ENCODE measurements around the gene UBE2E1.
A peak's percentile ranks its signal among the peaks of the same experiment; 100 is the strongest.
"Not testable (repeated sequence)": the region's sequence is repeated elsewhere in the genome, so short reads cannot be mapped to it uniquely, and the experiment has no call there.

UBE2E1 gene

GRCh38 chr3:23872330-23872729 is 66.6 kb downstream of the UBE2E1 start:
- Mint-ChIP-seq H3K27me3 (no peaks in the 10 kb centered on the region), H3K4me3 (no peak overlapping the region), H3K9me3 (no peaks in the 10 kb centered on the region), H3K4me1 (peaks cover 6% of the 10 kb centered on the region), H3K27ac (no peak overlapping the region)
- ATAC-seq = no peak
- no peak for DNase-seq

DNA sequence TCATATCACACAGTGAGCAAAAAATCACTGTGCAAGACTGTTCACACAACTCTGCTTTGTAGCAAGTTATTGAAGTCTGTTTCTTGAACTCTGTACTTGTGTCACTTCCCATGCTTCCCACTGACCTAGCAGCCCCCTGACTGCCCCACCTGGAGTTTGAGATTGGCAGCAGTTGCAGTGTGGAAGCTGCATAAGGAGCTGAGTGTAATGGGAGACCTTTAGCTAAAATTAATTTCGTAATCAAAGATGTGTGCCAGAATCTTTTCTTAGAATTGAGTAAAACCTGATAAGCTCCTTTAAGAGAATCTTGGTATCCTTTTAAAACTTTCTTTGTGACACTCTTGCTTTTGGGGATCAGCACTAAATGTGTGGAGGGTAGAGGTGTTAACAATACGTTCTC is 68.2 kb downstream of the UBE2E1 start:
- H3K4me1 Mint-ChIP-seq = peaks cover 4% of the 10 kb centered on the region
- no peaks in the 10 kb centered on the region for H3K27me3 Mint-ChIP-seq
- no peak overlapping the region for H3K27ac Mint-ChIP-seq
- no peak for ATAC-seq
- H3K9me3 Mint-ChIP-seq = no peaks in the 10 kb centered on the region
- DNase-seq = no peak
- no peak overlapping the region for H3K4me3 Mint-ChIP-seq

DNA sequence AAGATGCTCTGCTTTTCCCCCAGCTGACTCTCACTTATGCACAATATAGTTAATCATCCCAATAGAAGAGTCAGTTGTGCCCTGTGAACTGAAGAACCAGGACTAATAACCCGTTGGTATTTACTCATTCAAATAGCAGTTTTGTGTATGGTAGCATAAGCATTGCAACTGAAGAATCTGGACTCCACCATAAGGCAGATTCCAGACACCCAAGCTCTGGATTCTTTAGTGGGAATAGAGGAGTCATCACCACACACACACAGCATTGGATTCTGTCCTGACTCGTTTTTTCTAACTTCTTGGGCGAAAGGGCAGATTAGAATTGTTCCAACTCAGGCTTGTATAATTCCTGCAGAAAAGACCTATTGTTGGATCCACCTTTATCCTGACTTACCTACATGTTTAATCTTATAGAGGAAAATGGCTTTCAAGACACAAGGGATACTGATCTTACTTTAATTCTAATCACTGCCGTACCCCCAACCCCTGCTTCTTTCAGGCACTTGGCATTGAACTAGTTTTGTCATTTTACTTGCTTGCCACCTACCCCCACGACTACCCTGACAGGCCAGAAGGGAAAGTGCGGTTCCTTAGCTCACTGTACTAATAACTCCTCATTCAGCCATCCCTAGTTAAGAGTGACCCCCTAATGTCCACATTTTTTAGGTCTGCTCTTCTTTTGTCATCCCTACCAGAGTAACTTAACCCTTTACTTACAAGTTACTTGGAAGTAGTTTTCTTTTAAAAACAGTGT is 68.8 kb downstream of the UBE2E1 start:
- DNase-seq (no peak), ATAC-seq (no peak)
- H3K4me3 Mint-ChIP-seq = no peak overlapping the region
- no peak overlapping the region for H3K27ac Mint-ChIP-seq
- peaks cover 8% of the 10 kb centered on the region for H3K4me1 Mint-ChIP-seq
- no peaks in the 10 kb centered on the region for H3K9me3 Mint-ChIP-seq
- H3K27me3 Mint-ChIP-seq = no peaks in the 10 kb centered on the region

GRCh38 chr3:23875113-23875725 is 69.5 kb downstream of the UBE2E1 start:
- H3K4me1 Mint-ChIP-seq = peaks cover 12% of the 10 kb centered on the region
- ATAC-seq = no peak
- no peaks in the 10 kb centered on the region for H3K9me3 Mint-ChIP-seq

DNA sequence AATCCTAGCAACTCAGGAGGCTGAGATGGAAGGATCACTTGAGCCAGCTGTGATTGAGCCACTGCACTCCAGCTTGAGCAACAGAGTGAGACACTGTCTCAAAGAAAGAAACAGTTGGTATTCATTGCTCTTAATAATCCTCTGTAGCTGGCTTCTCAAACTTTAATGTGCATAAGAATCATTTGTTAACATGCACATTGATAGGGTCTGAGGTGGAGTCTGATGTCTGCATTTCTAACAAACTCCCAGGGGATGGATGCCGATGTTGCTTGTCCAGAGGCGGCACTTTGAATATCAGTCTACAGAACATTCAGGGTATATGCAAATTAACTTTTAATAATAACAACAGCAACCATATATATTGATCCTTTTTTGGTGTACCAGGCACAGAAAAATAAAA is 71.2 kb downstream of the UBE2E1 start:
- no peak overlapping the region for H3K4me3 Mint-ChIP-seq
- ATAC-seq (no peak), DNase-seq (no peak)
- no peaks in the 10 kb centered on the region for H3K9me3 Mint-ChIP-seq
- H3K27me3 Mint-ChIP-seq = no peaks in the 10 kb centered on the region
- H3K4me1 Mint-ChIP-seq = peaks cover 29% of the 10 kb centered on the region
- H3K27ac Mint-ChIP-seq = no peak overlapping the region

More at GRCh38 chr3:23875113-23875725, 69.5 kb downstream of the UBE2E1 start:
- Mint-ChIP-seq H3K4me3 (no peak overlapping the region), H3K27ac (no peak overlapping the region), H3K27me3 (no peaks in the 10 kb centered on the region)
- no peak for DNase-seq

- Mint-ChIP-seq H3K4me3 (no peak overlapping the region), H3K9me3 (no peaks in the 10 kb centered on the region), H3K27me3 (no peaks in the 10 kb centered on the region), H3K27ac (peak overlapping the region in 1 of 2 donors; percentile 15), H3K4me1 (peaks cover 32% of the 10 kb centered on the region)
- ATAC-seq (no peak), DNase-seq (no peak)
Observed at GRCh38 chr3:23877329-23877980, 71.7 kb downstream of the UBE2E1 start.

- ATAC-seq = no peak
- no peak overlapping the region for H3K27ac Mint-ChIP-seq
- H3K27me3 Mint-ChIP-seq = no peaks in the 10 kb centered on the region
- peaks cover 32% of the 10 kb centered on the region for H3K4me1 Mint-ChIP-seq
- H3K9me3 Mint-ChIP-seq = no peaks in the 10 kb centered on the region
- DNase-seq = no peak
- H3K4me3 Mint-ChIP-seq = no peak overlapping the region
Observed at GRCh38 chr3:23879485-23879884, 73.7 kb downstream of the UBE2E1 start.

- DNase-seq (no peak), ATAC-seq (peak; percentile 52)
- Mint-ChIP-seq H3K4me1 (peaks cover 32% of the 10 kb centered on the region), H3K9me3 (no peaks in the 10 kb centered on the region), H3K27ac (no peak overlapping the region), H3K27me3 (no peaks in the 10 kb centered on the region), H3K4me3 (peak overlapping the region in 1 of 2 donors; percentile 30)
Observed at GRCh38 chr3:23880703-23881339, 75.1 kb downstream of the UBE2E1 start.

DNA sequence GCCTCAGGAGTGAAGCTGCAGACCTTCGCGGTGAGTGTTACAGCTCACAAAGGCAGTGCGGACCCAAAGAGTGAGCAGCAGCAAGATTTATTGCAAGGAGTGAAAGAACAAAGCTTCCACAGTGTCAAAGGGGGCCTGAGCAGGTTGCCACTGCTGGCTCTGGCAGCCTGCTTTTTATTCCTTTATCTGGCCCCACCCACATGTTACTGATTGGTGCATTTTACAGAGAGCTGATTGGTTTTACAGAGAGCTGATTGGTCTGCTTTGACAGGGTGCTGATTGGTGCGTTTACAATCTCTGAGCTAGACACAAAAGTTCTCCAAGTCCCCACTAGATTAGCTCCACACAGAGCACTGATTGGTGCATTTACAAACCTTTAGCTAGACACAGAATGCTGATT is 76.2 kb downstream of the UBE2E1 start:
- not testable (repeated sequence) for DNase-seq, ATAC-seq, H3K27me3 Mint-ChIP-seq, H3K9me3 Mint-ChIP-seq
- H3K4me1 Mint-ChIP-seq = peaks cover 32% of the 10 kb centered on the region
- H3K27ac Mint-ChIP-seq = peak overlapping the region; percentile 64 to 78
- H3K4me3 Mint-ChIP-seq = peak overlapping the region; percentile 46 to 72

GRCh38 chr3:23882487-23882918 is 76.7 kb downstream of the UBE2E1 start:
- peak; percentile 71 for ATAC-seq
- H3K27ac Mint-ChIP-seq = no peak overlapping the region

GRCh38 chr3:23884481-23884880 is 78.7 kb downstream of the UBE2E1 start:
- Mint-ChIP-seq H3K27me3 (no peaks in the 10 kb centered on the region), H3K4me3 (no peak overlapping the region), H3K27ac (no peak overlapping the region), H3K9me3 (no peaks in the 10 kb centered on the region), H3K4me1 (peaks cover 24% of the 10 kb centered on the region)
- DNase-seq (no peak), ATAC-seq (no peak)

More at GRCh38 chr3:23882487-23882918, 76.7 kb downstream of the UBE2E1 start:
- peaks cover 32% of the 10 kb centered on the region for H3K4me1 Mint-ChIP-seq
- DNase-seq = no peak
- H3K27me3 Mint-ChIP-seq = no peaks in the 10 kb centered on the region
- no peak overlapping the region for H3K4me3 Mint-ChIP-seq
- no peaks in the 10 kb centered on the region for H3K9me3 Mint-ChIP-seq

GRCh38 chr3:23885210-23885609 is 79.5 kb downstream of the UBE2E1 start:
- DNase-seq (no peak), ATAC-seq (no peak)
- Mint-ChIP-seq H3K4me3 (no peak overlapping the region), H3K4me1 (peaks cover 20% of the 10 kb centered on the region), H3K27ac (no peak overlapping the region), H3K27me3 (no peaks in the 10 kb centered on the region), H3K9me3 (no peaks in the 10 kb centered on the region)

DNA sequence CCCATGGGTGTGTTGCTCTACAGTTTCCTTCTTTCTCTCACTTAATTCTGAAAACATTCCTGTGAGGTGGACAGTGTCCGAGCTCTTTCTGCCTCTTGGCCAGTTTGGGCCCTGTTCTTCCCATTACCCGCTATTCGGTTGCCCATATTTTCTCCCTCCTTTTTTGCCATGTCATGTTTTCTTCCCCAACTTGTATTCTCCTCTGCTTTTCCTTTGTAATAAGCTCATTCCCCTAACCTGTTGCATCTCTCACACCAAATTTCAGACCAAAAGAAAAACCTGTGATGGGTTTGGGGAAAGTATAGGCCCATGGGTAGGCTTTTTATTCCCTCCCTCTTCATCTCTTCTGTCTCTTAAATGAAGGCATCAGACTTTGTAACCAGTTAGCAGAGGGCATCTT is 80.6 kb downstream of the UBE2E1 start:
- H3K4me3 Mint-ChIP-seq = no peak overlapping the region

DNA sequence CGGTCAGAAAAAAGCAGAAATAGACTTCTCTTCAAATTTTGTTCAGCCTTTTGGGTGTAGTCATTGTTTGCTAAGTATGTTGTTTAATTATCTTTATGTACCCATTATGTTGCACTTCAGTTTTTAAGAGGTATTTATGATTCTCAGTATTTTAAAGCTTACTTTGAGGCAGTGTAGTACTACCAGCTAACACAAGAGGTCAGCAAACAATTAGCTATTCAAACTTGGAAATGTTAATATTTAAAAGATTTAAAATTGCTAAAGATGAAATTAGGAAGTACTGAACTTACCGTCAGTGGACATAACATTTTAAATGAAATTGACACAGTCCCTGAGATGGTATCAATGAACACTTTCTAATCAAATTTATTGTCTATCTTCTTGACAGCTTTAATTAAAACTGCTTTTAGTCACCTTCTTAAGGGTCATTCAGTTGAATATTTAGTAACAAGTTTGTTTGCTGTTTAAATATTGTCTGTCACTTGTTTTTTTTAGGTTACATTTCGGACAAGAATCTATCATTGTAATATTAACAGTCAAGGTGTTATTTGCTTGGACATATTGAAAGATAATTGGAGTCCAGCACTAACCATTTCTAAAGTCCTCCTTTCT is 83.0 kb downstream of the UBE2E1 start:
- H3K4me1 Mint-ChIP-seq = no peaks in the 10 kb centered on the region

More for the DNA sequence above, 80.6 kb downstream of the UBE2E1 start:
- Mint-ChIP-seq H3K4me1 (peaks cover 9% of the 10 kb centered on the region), H3K27ac (peak overlapping the region in 1 of 2 donors; percentile 47), H3K27me3 (no peaks in the 10 kb centered on the region), H3K9me3 (no peaks in the 10 kb centered on the region)
- ATAC-seq (no peak), DNase-seq (no peak)

GRCh38 chr3:23889386-23889785 is 83.6 kb downstream of the UBE2E1 start:
- ATAC-seq (no peak), DNase-seq (no peak)
- H3K27me3 Mint-ChIP-seq = no peaks in the 10 kb centered on the region
- H3K4me1 Mint-ChIP-seq = no peaks in the 10 kb centered on the region
- no peak overlapping the region for H3K4me3 Mint-ChIP-seq
- no peak overlapping the region for H3K27ac Mint-ChIP-seq
- H3K9me3 Mint-ChIP-seq = no peaks in the 10 kb centered on the region

More for the DNA sequence above, 83.0 kb downstream of the UBE2E1 start:
- no peak for DNase-seq
- Mint-ChIP-seq H3K4me3 (no peak overlapping the region), H3K27me3 (no peaks in the 10 kb centered on the region), H3K9me3 (no peaks in the 10 kb centered on the region), H3K27ac (no peak overlapping the region)
- ATAC-seq = no peak
